ENCODE data around the gene HOXB3.

- TF ChIP-seq, protein P1, sequence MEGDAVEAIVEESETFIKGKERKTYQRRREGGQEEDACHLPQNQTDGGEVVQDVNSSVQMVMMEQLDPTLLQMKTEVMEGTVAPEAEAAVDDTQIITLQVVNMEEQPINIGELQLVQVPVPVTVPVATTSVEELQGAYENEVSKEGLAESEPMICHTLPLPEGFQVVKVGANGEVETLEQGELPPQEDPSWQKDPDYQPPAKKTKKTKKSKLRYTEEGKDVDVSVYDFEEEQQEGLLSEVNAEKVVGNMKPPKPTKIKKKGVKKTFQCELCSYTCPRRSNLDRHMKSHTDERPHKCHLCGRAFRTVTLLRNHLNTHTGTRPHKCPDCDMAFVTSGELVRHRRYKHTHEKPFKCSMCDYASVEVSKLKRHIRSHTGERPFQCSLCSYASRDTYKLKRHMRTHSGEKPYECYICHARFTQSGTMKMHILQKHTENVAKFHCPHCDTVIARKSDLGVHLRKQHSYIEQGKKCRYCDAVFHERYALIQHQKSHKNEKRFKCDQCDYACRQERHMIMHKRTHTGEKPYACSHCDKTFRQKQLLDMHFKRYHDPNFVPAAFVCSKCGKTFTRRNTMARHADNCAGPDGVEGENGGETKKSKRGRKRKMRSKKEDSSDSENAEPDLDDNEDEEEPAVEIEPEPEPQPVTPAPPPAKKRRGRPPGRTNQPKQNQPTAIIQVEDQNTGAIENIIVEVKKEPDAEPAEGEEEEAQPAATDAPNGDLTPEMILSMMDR (IDR thresholded peaks at IDR 0.05), result no peak
- TF ChIP-seq POLR2A (IDR thresholded peaks at IDR 0.05), result no peak
These were observed 3.2 kb upstream of the HOXB3 start, which contains the start of gene HOXB5 for GRCh38 chr17:48593126-48593829.
